ENCODE results near the gene PHLDA1.

Gene PHLDA1

GRCh38 chr12:76007640-76008039, 23.9 kb downstream of the PHLDA1 start:
- TF ChIP-seq CTCF (IDR thresholded peaks at IDR 0.05) = no peak

GRCh38 chr12:76006028-76006925, 25.3 kb downstream of the PHLDA1 start:
- Histone ChIP-seq H3K27me3 (peaks cover 10% of the 10 kb centered on the region), H3K9me3 (no peaks in the 10 kb centered on the region), H3K4me3 (ENCODE audit: low read depth in 1 of 2, low read length in 1 of 2) (no peak overlapping the region), H3K27ac (no peak overlapping the region), H3K36me3 (no peaks in the 10 kb centered on the region), H3K4me1 (ENCODE audit: control insufficient read depth in 1 of 2, insufficient read depth in 1 of 2, low read depth in 1 of 2, low read length in 1 of 2) (no peaks in the 10 kb centered on the region)
- no peak for TF ChIP-seq CTCF (IDR thresholded peaks at IDR 0.05)

More at GRCh38 chr12:76007640-76008039, 23.9 kb downstream of the PHLDA1 start:
- H3K36me3 ChIP-seq = no peaks in the 10 kb centered on the region
- peaks cover 10% of the 10 kb centered on the region for H3K27me3 ChIP-seq
- no peak overlapping the region for H3K27ac ChIP-seq
- H3K4me1 ChIP-seq (ENCODE audit: control insufficient read depth in 1 of 2, insufficient read depth in 1 of 2, low read depth in 1 of 2, low read length in 1 of 2) = no peaks in the 10 kb centered on the region
- H3K4me3 ChIP-seq (ENCODE audit: low read depth in 1 of 2, low read length in 1 of 2) = no peak overlapping the region
- H3K9me3 ChIP-seq = no peaks in the 10 kb centered on the region

GRCh38 chr12:76003355-76003638, 28.3 kb downstream of the PHLDA1 start:
- Histone ChIP-seq H3K4me1 (ENCODE audit: control insufficient read depth in 1 of 2, insufficient read depth in 1 of 2, low read depth in 1 of 2, low read length in 1 of 2) (no peaks in the 10 kb centered on the region), H3K36me3 (no peaks in the 10 kb centered on the region), H3K27me3 (peaks cover 10% of the 10 kb centered on the region), H3K4me3 (ENCODE audit: low read depth in 1 of 2, low read length in 1 of 2) (no peak overlapping the region), H3K27ac (no peak overlapping the region), H3K9me3 (no peaks in the 10 kb centered on the region)
- TF ChIP-seq CTCF (IDR thresholded peaks at IDR 0.05) = no peak

GRCh38 chr12:76002598-76003354, 28.8 kb downstream of the PHLDA1 start:
- H3K27ac ChIP-seq = no peak overlapping the region
- H3K4me3 ChIP-seq (ENCODE audit: low read depth in 1 of 2, low read length in 1 of 2) = no peak overlapping the region
- no peaks in the 10 kb centered on the region for H3K4me1 ChIP-seq (ENCODE audit: control insufficient read depth in 1 of 2, insufficient read depth in 1 of 2, low read depth in 1 of 2, low read length in 1 of 2)
- H3K27me3 ChIP-seq = peaks cover 10% of the 10 kb centered on the region
- TF ChIP-seq CTCF (IDR thresholded peaks at IDR 0.05) = no peak
- H3K9me3 ChIP-seq = no peaks in the 10 kb centered on the region
- no peaks in the 10 kb centered on the region for H3K36me3 ChIP-seq

GRCh38 chr12:75998292-75999063, 33.1 kb downstream of the PHLDA1 start:
- H3K27me3 ChIP-seq = no peaks in the 10 kb centered on the region
- H3K9me3 ChIP-seq = no peaks in the 10 kb centered on the region
- H3K36me3 ChIP-seq = no peaks in the 10 kb centered on the region
- H3K27ac ChIP-seq = no peak overlapping the region
- H3K4me1 ChIP-seq (ENCODE audit: control insufficient read depth in 1 of 2, insufficient read depth in 1 of 2, low read depth in 1 of 2, low read length in 1 of 2) = no peaks in the 10 kb centered on the region
- H3K4me3 ChIP-seq (ENCODE audit: low read depth in 1 of 2, low read length in 1 of 2) = no peak overlapping the region
- TF ChIP-seq CTCF (IDR thresholded peaks at IDR 0.05) = no peak
